ENCODE measurements around the gene XYLT1.
A peak's percentile ranks its signal among the peaks of the same experiment; 100 is the strongest.
"Not testable (repeated sequence)": the region's sequence is repeated elsewhere in the genome, so short reads cannot be mapped to it uniquely, and the experiment has no call there.

Gene XYLT1

GRCh38 chr16:17470908-17471718 is at the start of gene XYLT1:
TSS of gene XYLT1 (minus strand) at chr16:17470960. CDS start at chr16:17470796, 164 bp downstream.
- DNase-seq (ENCODE audit: low read depth), result peak; percentile 100

- no peak for DNase-seq (ENCODE audit: low read depth)
These were observed 49.4 kb upstream of the XYLT1 start for GRCh38 chr16:17520111-17520510.

DNA sequence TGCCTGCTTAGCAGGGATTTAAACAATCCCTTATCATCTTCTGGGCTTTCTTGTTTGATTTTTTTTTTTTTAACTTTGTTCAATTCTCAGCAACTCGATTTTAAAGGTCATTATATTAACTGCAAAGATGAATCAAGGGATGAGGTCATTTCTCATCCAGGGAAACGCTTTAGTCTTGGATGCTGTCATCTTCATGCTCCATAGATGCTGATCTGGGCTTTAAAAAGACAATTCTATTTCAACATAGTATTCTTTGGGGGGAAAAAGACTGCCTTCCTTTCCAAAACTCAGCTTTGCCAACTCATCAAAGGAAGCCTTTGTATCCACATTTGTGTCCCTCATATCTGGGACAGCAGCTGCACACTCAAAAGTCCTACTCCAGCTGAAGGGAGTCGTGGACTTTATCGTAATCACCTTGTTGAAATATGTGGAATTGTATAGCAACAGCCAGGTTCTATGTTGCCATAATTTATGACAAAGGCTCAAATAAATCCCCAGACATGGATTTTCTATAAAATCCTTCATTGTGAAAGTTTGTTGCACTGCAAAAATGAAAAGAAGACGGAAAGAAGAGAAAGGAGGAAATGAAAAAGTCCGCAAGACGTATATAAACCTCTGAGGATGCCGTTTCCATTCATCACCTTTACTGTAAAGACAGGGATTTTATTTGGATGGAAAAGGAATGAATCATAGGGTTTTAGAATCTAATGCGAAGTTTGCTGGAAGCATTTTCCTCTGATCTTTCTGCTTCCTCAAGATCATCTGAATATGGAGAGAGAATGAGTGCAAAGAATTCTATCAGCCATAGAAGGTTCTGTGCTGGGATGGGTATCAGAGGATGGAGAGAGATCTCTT is 48.6 kb upstream of the XYLT1 start:
- peak; percentile 70 for DNase-seq (ENCODE audit: low read depth)

- DNase-seq (ENCODE audit: low read depth), result no peak
These were observed 47.7 kb upstream of the XYLT1 start for GRCh38 chr16:17518441-17518840.

- DNase-seq (ENCODE audit: low read depth), result peak; percentile 58
These were observed 44.9 kb upstream of the XYLT1 start for GRCh38 chr16:17515421-17516210.

- DNase-seq (ENCODE audit: low read depth), result no peak
These were observed 42.0 kb upstream of the XYLT1 start for GRCh38 chr16:17512636-17513220.

GRCh38 chr16:17511340-17511739 is 40.6 kb upstream of the XYLT1 start:
- DNase-seq (ENCODE audit: low read depth), result peak; percentile 59

DNA sequence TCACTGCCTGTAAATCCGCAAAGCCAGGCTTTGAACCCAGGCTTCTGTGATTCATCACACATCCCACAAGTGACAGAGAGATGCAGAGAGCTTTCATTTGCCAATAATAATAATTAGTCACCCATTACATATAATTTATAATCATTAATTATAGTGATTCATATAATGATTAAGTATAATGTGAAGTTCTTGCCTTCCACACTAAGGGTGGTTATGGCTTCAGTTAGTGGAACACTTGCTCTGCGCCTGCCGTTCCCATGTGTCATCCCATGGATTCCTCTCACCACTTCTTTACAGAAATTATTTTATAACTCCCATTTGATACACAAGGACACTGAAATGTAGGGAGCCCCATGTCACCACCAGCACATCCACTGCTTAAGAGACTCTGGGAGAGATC is 39.8 kb upstream of the XYLT1 start:
- no peak for DNase-seq (ENCODE audit: low read depth)

- DNase-seq (ENCODE audit: low read depth), result no peak
These were observed 38.4 kb upstream of the XYLT1 start for GRCh38 chr16:17509194-17509593.

GRCh38 chr16:17508303-17508702 is 37.5 kb upstream of the XYLT1 start:
- no peak for DNase-seq (ENCODE audit: low read depth)

DNA sequence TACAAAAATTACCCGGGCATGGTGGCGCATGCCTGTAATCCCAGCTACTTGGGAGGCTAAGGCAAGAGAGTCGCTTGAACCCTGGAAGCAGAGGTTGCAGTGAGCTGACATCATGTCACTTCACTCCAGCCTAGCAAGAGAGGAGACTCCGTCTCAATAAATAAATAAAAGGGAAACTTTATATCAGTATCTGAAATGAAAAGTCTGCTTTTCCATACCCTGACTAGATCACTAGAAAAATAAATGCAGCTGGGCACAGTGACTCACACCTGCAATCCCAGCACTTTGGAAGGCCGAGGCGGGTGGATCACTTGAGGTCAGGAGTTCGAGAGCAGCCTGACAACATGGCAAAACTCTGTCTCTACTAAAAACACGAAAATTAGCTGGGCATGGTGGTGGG is 36.8 kb upstream of the XYLT1 start:
- DNase-seq (ENCODE audit: low read depth), result not testable (repeated sequence)

GRCh38 chr16:17505828-17506227 is 35.1 kb upstream of the XYLT1 start:
- DNase-seq (ENCODE audit: low read depth), result not testable (repeated sequence)

DNA sequence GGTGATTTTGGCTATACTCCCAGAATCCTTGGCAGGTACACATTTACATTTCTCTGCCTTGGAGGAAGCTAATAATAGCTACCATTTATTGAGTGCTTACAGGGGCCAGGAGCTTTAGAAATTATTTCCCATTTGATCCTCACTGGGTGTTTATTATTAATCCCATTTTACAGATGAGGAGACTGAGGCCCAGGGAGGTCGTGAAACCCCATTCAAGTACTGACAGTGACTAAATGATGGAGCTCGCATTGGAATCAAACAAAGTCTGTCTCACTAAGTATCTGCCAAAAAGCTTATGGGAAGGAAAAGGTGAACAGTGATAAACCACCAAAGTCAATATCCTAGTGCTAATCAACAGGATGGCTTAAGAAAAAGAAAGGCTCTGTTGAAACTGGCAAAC is 33.3 kb upstream of the XYLT1 start:
- no peak for DNase-seq (ENCODE audit: low read depth)

DNA sequence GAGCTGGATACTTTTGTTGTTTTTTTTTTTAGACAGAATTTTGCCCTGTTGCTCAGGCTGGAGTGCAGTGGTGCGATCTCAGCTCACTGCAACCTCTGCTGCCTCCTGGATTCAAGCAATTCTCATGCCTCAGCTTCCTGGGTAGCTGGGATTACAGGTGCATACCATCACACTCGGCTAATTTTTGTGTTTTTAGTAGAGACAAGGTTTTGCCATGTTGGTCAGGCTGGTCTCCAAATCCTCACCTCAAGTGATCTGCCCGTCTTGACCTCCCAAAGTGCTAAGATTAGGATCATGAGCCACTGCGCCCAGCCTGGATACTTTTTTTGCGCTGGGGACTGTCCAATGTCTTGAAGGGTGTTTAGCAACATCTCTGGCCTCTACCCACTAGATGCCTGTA is 32.6 kb upstream of the XYLT1 start:
- DNase-seq (ENCODE audit: low read depth), result no peak

GRCh38 chr16:17501321-17501720 is 30.6 kb upstream of the XYLT1 start:
- no peak for DNase-seq (ENCODE audit: low read depth)

GRCh38 chr16:17499223-17499902 is 28.6 kb upstream of the XYLT1 start:
- DNase-seq (ENCODE audit: low read depth), result no peak

GRCh38 chr16:17497648-17498047 is 26.9 kb upstream of the XYLT1 start:
- no peak for DNase-seq (ENCODE audit: low read depth)

DNA sequence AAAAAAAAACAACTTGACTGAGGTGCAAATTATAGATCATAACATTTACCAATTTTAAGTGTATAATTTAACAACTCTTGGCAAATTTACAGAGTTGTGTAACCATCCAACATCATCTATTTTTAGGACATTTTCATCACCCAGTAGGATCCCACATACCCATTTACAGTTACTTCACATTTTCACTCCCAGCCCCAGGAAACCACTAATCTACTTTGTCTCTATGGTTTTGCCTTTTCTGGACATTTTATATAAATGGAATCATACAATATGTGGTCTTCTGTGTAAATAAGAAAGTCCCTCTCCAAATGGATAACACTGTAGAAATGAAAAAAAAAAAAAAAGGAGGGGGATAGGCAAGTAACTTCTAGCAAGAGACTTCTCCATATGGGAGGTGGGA is 26.1 kb upstream of the XYLT1 start:
- DNase-seq (ENCODE audit: low read depth), result no peak

DNA sequence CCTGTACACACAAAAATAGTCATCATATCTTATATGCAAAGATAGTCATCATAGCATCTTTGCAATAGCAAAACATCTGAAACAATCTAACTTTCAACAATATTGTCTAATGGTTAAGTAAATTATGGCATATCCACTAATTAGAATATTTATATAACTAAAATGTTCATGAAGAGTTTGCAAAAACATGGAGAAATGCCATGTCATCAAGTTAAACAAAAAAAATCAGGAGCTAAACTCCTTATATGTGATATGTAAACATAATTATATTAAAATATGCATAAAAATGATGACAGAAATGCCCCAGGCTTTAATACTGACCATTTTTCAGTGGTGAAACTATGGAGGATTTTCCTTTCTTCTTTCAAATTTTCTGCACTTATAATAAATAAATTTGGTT is 22.3 kb upstream of the XYLT1 start:
- no peak for DNase-seq (ENCODE audit: low read depth)

DNA sequence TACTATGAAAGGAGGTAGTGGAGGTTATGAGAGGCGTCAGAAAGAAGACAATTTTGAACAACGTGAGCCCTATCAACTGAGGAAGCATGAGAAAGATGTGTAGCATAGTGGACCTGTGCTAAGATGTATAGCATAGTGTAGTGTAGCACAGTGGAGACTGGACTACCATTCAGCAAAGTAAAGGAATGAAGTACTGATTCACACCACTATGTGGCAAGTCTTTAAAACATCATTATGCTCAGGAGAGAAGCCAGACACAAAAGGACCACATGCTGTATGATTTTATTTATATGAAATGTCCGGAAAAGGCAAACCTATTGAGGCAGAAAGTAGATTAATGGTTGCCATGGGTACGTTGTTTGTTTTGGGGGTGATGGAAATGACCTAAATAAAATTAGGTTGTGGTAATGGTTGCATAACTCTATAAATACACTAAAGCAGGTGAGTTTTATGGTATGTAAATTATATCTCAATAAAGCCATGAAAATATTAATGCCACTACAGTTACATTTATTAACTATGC is 20.4 kb upstream of the XYLT1 start:
- DNase-seq (ENCODE audit: low read depth), result no peak

- no peak for DNase-seq (ENCODE audit: low read depth)
These were observed 17.7 kb upstream of the XYLT1 start for GRCh38 chr16:17488506-17488905.

Data from stromal cell of bone marrow (primary cell).